ENCODE results near the gene RBM47.
"Not testable (repeated sequence)": the region's sequence is repeated elsewhere in the genome, so short reads cannot be mapped to it uniquely, and the experiment has no call there.

RBM47 gene

DNA sequence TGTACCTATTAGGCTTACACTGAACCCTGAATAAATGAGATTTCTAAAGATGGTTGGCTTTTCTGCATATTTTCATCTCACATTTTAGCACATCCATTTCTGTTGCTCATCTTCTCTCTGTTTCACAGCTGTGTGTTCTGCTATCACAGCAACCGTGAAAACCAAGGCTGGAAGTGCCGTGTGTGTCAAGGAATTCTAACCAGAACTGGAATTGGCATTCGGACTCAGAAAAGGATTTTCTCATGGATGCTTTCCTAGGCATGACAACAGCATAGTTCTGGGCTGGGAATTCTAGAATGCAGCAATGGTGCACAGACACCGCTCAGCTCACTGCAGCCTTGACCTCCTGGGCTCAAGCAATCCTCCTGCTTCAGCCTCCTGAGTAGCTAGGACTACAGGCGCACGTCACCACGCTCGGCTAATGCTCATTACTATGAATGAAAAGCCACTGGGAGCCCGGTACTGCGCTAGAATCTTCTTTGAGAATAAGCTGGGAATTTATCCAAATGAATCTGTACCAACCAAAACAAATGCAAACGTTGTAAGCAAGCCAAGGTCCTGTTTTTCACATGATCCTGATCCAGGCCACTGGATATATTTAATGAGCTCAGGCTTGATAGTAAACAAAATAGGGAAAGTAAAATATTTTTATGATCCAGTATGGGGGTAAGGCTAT is 105.2 kb downstream of the RBM47 start:
- no peak for DNase-seq

DNA sequence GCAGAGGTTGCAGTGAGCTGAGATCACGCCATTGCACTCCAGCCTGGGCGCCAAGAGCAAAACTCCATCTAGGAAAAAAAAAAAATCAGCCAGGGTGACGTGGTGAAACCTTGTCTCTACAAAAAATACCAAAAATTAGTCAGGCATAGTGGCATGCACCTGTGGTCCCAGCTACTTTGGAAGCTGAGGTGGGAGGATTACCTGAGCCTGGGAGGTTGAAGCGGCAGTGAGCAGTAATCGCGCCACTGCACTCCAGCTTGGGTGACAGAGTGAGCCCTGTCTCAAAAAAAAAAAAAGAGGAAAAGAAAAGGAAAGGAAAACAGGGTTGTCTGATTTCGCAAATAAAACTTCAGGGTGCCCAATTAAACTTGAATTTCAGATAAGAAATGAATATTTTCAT is 106.1 kb downstream of the RBM47 start:
- DNase-seq, result no peak

DNA sequence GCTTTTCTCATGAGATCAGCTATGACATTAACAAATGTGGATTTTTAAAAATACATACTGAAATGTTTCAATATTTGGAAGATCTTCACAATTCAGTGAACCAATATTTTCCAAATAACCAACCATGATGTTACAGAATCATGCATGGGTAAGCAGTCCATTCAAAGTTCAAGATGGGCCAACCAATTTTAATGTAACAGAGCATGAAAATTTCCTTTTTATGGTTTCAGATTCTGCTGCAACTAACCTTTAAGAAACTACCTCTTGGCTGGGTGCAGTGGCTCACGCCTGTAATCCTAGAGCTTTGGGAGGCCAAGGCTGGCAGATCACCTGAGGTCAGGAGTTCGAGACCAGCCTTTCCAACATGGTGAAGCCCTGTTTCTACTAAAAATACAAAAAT is 107.7 kb downstream of the RBM47 start:
- no peak for DNase-seq

GRCh38 chr4:40520533-40520932 is 109.1 kb downstream of the RBM47 start:
- DNase-seq, result no peak

- not testable (repeated sequence) for DNase-seq
Observed at GRCh38 chr4:40517081-40517480, 112.6 kb downstream of the RBM47 start.

- no peak for DNase-seq
Observed at GRCh38 chr4:40516651-40517050, 113.0 kb downstream of the RBM47 start.

GRCh38 chr4:40515398-40516293 is 114.0 kb downstream of the RBM47 start:
- no peak for DNase-seq

- no peak for DNase-seq
Observed at GRCh38 chr4:40515037-40515397, 114.6 kb downstream of the RBM47 start.

GRCh38 chr4:40514497-40514951 is 115.1 kb downstream of the RBM47 start:
- DNase-seq, result no peak

GRCh38 chr4:40511036-40511614 is 118.5 kb downstream of the RBM47 start:
- no peak for DNase-seq

GRCh38 chr4:40507977-40508376 is 121.7 kb downstream of the RBM47 start:
- DNase-seq, result no peak

- no peak for DNase-seq
Observed at GRCh38 chr4:40506492-40506891, 123.2 kb downstream of the RBM47 start.

DNA sequence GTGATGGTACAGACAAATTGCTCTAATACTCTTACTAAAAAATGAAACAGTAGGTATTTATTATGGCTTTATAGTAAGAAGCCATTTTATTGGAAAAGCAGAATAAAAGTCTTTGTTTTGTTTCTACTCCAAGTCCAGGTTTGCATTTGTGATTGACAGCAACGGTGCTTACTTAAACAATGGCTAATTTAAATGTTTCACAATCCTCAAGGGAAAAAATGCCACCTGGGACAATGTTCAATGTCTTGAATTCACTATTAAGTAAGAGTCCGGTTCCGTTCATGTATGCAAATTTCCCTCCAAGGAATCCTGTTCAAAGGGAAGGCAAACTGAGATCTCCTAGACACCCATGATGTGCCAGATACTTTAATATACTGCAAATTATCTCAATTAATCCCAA is 123.6 kb downstream of the RBM47 start:
- no peak for DNase-seq

DNA sequence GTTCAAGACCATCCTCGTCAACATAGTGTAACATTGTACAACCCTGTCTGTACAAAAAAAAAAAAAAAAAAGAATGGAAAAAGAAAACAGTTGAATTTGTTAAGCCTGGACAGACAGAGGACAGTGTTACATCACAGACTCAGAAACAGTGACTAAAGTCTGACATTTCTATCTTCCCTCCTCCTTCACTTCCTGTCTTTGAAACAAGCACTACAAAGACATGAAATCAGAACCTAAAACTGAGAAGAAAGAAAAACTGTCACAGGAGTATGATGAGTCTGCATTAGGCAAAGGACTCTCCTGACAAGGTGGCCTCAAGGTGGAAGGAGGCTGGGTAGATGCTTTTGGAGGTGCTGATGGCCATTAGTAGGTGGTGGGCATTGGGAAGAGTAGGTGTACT is 126.7 kb downstream of the RBM47 start:
- DNase-seq, result no peak

DNA sequence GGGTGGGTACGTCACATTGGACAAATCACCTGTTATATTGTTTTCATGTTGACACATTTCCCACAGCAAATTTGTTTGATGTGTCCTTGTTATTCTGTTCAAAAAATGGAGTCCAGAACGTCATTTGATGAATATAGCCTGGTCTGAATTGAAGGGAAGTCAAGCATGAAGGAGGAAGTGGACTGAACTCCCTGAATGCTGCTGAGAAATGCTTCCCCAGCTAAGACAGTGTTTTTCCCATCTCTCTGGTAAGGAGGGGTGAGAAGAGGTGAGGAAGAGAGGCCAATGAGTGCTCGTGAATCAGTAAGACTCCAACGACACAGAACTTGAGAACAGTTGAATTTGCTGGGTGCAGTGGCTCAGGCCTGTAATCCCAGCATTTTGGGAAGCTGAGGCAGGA is 127.4 kb downstream of the RBM47 start:
- no peak for DNase-seq

- no peak for DNase-seq
Observed at GRCh38 chr4:40500781-40501180, 128.9 kb downstream of the RBM47 start.

DNA sequence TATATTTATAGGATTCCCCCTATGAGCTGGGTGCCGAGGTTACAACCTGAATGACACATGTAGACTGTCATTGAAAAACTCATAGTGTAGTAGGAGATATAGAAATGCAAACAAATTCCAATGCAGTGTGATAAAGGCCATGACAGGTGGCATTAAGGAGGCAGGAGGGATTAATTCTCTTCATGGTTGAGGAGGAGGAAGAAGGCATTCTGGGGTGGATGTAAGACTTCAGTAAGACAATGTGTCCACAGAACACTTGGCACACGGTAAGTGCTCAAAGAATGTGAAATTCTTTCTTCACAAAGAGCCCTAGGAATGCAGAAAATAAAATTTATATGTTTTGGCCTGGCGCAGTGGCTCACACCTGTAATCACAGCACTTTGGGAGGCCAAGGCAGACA is 136.5 kb downstream of the RBM47 start:
- no peak for DNase-seq

GRCh38 chr4:40492691-40493090 is 137.0 kb downstream of the RBM47 start:
- DNase-seq, result peak; percentile 52

DNA sequence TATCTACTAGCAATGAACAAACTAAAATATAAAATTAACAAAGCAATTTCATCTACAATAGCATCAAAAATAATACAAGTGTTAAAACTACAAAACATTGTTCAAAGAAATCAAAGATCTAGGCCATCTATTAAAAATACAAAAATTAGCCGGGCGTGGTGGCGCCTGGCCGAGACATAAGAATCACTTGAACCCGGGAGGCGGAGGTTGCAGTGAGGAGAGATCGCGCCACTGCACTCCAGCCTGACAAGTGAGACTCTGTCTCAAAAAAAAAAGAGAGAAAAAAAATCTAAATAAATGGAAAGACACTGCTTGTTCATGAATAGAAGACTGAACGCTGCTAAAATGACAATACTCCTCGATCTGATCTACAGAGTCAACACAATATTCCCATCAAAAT is 139.2 kb downstream of the RBM47 start:
- no peak for DNase-seq

DNA sequence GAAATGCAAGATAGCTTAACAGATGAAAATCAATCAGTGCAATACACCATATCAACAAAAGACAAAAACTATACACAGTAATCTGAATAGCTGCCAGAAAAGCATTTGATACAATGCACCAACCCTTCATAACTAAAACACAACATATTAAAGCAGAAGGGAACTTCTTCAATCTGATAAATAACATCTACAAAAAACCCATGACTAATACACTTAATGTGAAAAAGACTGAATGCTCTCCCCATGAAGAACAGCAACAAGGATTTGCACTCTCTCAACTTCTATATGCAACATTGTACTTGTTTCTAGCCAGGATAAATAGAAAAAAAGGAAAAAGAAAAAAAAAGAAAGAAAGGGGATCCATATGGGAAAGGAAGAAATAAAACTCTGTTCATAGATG is 139.7 kb downstream of the RBM47 start:
- DNase-seq, result no peak

GRCh38 chr4:40486534-40486933 is 143.1 kb downstream of the RBM47 start:
- no peak for DNase-seq

DNA sequence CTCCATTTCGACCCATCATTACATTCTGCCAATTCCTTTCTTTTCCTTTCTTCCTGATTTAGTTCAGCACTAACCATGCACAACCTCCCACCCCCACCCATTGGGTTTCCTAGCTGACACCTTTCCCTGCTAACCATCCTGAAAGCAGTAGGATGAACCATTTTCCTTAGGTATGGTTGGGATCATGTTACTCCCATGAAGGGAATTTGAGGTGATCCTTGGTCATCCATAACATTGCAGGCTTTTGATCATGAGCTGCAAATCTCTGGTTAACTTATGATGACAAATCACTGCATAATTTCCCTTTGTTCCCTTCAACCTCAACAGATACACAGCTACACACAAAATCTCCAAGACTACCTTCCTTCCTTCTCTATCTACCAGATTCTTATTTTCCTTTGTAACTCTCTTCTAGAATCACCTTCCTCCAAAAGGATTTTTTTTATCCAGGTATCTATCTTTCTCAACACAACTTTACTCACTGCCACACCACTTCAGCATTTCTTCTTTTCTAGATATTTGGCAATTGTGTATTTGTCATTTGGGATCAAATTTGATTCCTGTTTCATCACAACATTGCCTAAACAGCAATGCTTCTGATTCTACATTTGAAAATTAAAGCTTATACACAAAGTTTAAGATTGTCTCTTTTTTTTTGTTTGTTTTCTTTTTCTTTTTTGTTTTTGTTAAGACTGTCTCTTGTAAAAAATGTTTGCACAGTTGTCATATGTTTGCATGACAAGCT is 145.1 kb downstream of the RBM47 start:
- no peak for DNase-seq

DNA sequence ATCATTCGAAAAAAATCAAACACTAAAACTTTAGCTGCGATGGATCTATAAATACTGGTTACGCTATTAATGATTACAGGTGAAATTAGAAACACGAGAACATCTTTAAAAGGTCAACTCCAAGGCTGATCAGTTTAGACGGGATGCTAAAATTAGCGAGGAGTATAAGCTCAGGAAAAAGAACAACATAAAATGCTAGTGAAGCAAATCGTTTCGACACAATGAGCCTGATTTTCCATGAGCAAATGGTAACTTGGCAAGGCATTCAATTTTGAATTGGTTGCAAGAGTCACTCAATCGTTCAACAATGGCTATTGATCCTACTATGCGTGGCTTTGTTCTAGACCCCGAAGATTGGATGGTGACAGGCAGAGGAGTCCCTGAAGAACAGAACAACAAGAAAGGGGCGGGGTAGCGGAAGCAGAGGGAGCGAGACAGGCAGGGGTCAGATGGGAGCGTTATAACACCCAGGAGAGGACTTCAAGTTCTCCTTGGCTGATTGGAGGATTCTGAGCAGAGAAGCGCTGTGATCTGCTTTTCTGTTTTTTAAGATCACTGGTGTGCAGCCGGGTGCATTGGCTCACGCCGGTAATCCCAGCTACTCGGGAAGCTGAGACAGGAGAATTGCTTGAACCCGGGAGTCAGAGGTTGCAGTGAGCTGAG is 146.5 kb downstream of the RBM47 start:
- DNase-seq, result peak; percentile 24

All from NCI-H2227 treated with DMSO at 0.1 percent for 48 hours (cell line).